GM13977 (cell line): ENCODE measurements around the gene DHRS13.
A peak's percentile ranks its signal among the peaks of the same experiment; 100 is the strongest.

Experiments used
- DNase-seq: peaks from one replicate; pipeline ENCODE4 v3.0.0; 2012; ENCODE audit warnings: low spot score
- in situ Hi-C: fragments of 300-500 bp; cut with MboI; formaldehyde crosslinking; loops from one replicate; pipeline ENCODE4 v1.12.0; 2022; ENCODE audit warnings: low sequenced_read_pairs, low pct_unique_long_range_greater_than_20kb, mixed read lengths, inconsistent platforms; ENCODE audit not compliant: unreplicated experiment
- TF ChIP-seq, protein P1 (sequence below): IDR thresholded peaks from 2 replicates; pipeline ENCODE4 v1.5.1; 2012; ENCODE audit warnings: mild to moderate bottlenecking, control low read depth; ENCODE audit not compliant: insufficient read depth; ENCODE audit errors: extremely low read depth, missing control alignments

The DHRS13 gene

DNA sequence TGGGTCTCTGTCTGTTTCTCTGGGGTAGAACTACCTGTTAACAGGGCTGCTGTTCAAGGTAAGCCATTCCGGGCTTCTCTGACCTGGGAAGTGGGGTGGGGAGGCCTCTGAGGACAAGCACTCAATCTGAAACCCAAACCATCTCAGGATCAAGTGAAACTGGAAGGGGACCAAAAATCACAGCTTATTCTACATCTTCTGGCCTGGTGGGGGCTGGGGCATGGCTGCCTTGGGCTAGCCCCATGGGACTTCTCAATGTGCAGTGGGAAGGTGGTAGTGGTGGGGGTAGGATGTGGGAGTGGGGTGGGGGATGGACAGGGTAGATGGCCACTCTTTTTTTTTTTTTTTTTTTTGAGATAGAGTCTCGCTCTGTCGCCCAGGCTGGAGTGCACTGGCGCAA lies 10.9 kb downstream of the DHRS13 start:
- DNase-seq, result peak; percentile 45
- TF ChIP-seq, protein P1, sequence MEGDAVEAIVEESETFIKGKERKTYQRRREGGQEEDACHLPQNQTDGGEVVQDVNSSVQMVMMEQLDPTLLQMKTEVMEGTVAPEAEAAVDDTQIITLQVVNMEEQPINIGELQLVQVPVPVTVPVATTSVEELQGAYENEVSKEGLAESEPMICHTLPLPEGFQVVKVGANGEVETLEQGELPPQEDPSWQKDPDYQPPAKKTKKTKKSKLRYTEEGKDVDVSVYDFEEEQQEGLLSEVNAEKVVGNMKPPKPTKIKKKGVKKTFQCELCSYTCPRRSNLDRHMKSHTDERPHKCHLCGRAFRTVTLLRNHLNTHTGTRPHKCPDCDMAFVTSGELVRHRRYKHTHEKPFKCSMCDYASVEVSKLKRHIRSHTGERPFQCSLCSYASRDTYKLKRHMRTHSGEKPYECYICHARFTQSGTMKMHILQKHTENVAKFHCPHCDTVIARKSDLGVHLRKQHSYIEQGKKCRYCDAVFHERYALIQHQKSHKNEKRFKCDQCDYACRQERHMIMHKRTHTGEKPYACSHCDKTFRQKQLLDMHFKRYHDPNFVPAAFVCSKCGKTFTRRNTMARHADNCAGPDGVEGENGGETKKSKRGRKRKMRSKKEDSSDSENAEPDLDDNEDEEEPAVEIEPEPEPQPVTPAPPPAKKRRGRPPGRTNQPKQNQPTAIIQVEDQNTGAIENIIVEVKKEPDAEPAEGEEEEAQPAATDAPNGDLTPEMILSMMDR, result no peak
- in situ Hi-C loops, result no loop called here

- in situ Hi-C loops, result no loop called here
- no peak for DNase-seq
- TF ChIP-seq, protein P1, result no peak
These were observed 11.7 kb downstream of the DHRS13 start for GRCh38 chr17:28891201-28891600.

DNA sequence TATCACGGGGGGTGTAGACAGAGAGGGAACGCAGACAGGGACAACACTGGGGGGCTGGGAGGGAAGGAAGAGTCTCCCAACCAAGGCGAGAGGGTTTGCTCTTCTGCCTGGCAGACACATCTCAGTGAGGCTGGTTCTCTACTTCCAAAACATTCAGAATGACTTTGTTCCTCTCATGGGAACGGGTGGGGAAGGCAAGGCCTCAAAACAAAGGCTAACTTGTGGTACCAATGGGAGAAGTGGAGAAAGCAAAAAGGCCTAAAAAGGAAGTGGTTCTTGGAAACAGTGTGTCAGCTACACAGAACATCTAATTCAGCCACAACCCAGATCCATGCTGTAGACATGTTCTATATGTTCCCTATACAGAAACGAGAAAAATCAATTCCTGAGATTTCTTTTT lies 12.9 kb downstream of the DHRS13 start:
- in situ Hi-C loops, result no loop called here
- TF ChIP-seq, protein P1, result no peak

GRCh38 chr17:28888832-28889231 lies 14.0 kb downstream of the DHRS13 start:
- DNase-seq, result no peak
- in situ Hi-C loops, result no loop called here

More for the DNA sequence above, 12.9 kb downstream of the DHRS13 start:
- no peak for DNase-seq

DNA sequence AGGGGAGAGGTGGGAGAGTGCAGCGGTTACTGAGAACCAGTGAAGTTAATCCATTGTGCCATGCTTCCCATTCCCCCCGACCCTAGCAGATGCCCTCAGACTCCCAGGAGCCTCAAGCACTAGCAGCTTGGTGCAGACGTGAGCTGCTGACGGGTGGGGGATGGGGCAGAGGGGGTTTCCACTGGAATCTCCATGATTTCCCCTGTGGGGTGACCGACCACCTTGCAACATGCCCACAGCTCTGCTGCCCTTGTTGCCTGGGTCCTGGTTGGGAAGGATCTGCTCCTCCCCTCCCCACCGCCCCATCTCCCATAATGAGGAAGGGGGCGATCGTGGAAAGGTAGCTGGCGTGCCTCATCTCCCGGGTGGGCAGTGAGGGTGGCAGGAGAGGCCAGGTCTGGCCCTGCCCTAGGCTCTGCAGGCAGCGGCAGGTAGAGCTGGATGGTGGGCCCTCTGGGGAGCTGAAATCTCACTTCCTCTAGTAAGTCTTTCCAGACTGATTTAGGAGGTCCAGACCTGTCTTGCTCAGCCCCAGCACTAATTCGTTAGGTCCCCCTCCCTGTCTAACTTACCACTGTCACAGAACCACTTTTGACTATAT lies 14.9 kb downstream of the DHRS13 start:
- DNase-seq, result no peak
- in situ Hi-C loops, result no loop called here
- TF ChIP-seq, protein P1, result no peak

More at GRCh38 chr17:28888832-28889231, 14.0 kb downstream of the DHRS13 start:
- TF ChIP-seq, protein P1, result no peak

- in situ Hi-C loops, result no loop called here
- TF ChIP-seq, protein P1, result no peak
- DNase-seq, result no peak
These were observed 16.9 kb downstream of the DHRS13 start for GRCh38 chr17:28885951-28886350.
